Heart left ventricle (tissue), 16 donors: ENCODE data around the gene TMEM208. TPM values are rescaled to one million over a fixed set of nuclear protein-coding genes. Genes with fewer than 3 reads are reported as not detected.

ENCODE experiments used
- ATAC-seq, 4 donors: fragments of 200-7000 bp; cut with Tn5 transposase; one replicate each; pipeline ENCODE4 v1.9.1; 2020 to 2022; ENCODE audit warnings: moderate library complexity in 4 of 4, mild to moderate bottlenecking in 3 of 4, moderate number of reproducible peaks in 1 of 4
- DNase-seq, 5 donors: peaks; one replicate each; pipeline ENCODE4 v3.0.0-alpha.2; 2020
- H3K27ac ChIP-seq, 12 donors: fragments of 200-600 bp; sonication (generic) in 4 of 12; one replicate each; pipeline versions ENCODE4 v1.5.0 to v1.8.0; 2016 to 2022; ENCODE audit warnings: mild to moderate bottlenecking in 2 of 12
- H3K27me3 ChIP-seq, 9 donors: fragments of 200-600 bp; sonication (generic) in 2 of 9; one replicate each; pipeline versions ENCODE4 v1.5.1 to v1.8.0; 2016 to 2022; ENCODE audit warnings: mild to moderate bottlenecking in 3 of 9
- H3K36me3 ChIP-seq, 9 donors: fragments of 200-600 bp; sonication (generic) in 2 of 9; one replicate each; pipeline versions ENCODE4 v1.5.0 to v1.8.0; 2018 to 2022; ENCODE audit warnings: mild to moderate bottlenecking in 2 of 9
- H3K4me1 ChIP-seq, 12 donors: fragments of 200-600 bp; sonication (generic) in 4 of 12; one replicate each; pipeline versions ENCODE4 v1.5.0 to v1.8.0; 2016 to 2022; ENCODE audit warnings: mild to moderate bottlenecking in 3 of 12
- H3K4me3 ChIP-seq, 12 donors: fragments of 200-600 bp; sonication (generic) in 4 of 12; one replicate each; pipeline versions ENCODE4 v1.5.0 to v1.8.0; 2017 to 2022; ENCODE audit warnings: mild to moderate bottlenecking in 9 of 12, moderate library complexity in 4 of 12
- H3K9me3 ChIP-seq, 12 donors: fragments of 200-600 bp; sonication (generic) in 4 of 12; one replicate each; pipeline versions ENCODE4 v1.5.0 to v1.8.0; 2016 to 2022; ENCODE audit warnings: mild to moderate bottlenecking in 1 of 12
- CTCF ChIP-seq, 12 donors: fragments of 200-600 bp; sonication (generic) in 4 of 12; IDR thresholded peaks; one replicate each; pipeline versions ENCODE4 v1.5.0 to v1.8.0; 2018 to 2022; ENCODE audit warnings: antibody characterized with exemption in 12 of 12, mild to moderate bottlenecking in 5 of 12
- POLR2A ChIP-seq, 2 donors: fragments of 450-650 bp; IDR thresholded peaks; one replicate each; pipeline ENCODE4 v1.6.1; 2017; ENCODE audit warnings: antibody characterized with exemption in 2 of 2, mild to moderate bottlenecking in 2 of 2, moderate library complexity in 2 of 2
- WGBS, 4 donors: extraction: QIAGEN DNeasy Blood & Tissue Kit in 2 of 4; methylation state at CpG; one replicate each; pipeline versions ENCODE4 v1.1.5 to v1.1.7; 2013 to 2018; 5-methylcytosine and 5-hydroxymethylcytosine counted together
- intact Hi-C, 10 donors: fragments of 100-400 bp; cut with DNase I; formaldehyde crosslinking; loops; one replicate each; pipeline versions ENCODE4 v1.11.1 to v1.14.2; 2022
- polyA plus RNA-seq, 2 donors: library from polyadenylated mRNA; stranded (reverse); fragments of 200-250 nt; gene quantifications; one replicate each; pipeline ENCODE4 v1.2.3, GENCODE V29; 2013
- total RNA-seq, 9 donors: library from RNA; depleted of rRNA in 2 of 9; stranded (reverse); fragments of >200 nt in 2 of 9; fragmentation: NEBNext Ultra II Directional in 3 of 9; extraction: Animal tissue kit (Norgen Biotek cat#: 25700) in 3 of 9; gene quantifications; one replicate each; pipeline versions ENCODE4 v1.1.0 to v1.2.4, GENCODE V29; 2016 to 2023
- donor health status: ischemic (EF 13 %, LVEDD 7.1; RV severe dilation, severe dysfunction).
- donor health status: healthy with polysubstance abuse.
- donor health status: DM: no; HTN: yes; CAD: no.
- donor health status: DM: no; HTN: no; CAD: no.
- donor health status: ischemic (EF 25% LVEDD 6.9; RV normal size, moderate dysfunction).
- donor health status: ischemic (EF 25% LVEDD 5.7; RV mildly dilated, moderate dysfunction).
- donor health status: healthy.
- donor health status: DM: yes; HTN: yes; CAD: no.
- donor health status: ischemic (EF 35%, LVEDD 5.7; RV mildly dilated, moderate dysfunction).
- donor health status: nonischemic (EF 11% LVEDD 7.7; RV severe dilation, severe dysfunction).
- donor health status: DM: yes; HTN: yes; CAD: no.
- donor health status: PGD.
- donor health status: ischemic (EF 29% LVEDD 5.4; RV normal size, mild dysfunction).
- donor health status: nonischemic (EF 23%, LVEDD 6.1; RV moderate dilation, normal function).

The TMEM208 gene
- total and polyA plus RNA-seq, 11 donors, result 6.2 to 79.7 (median 16.9) TPM

GRCh38 chr16:67207249-67208091, 19.5 kb upstream of the TMEM208 start:
- Histone ChIP-seq H3K4me3 (no peak overlapping the region), H3K27ac (no peak overlapping the region), H3K4me1 (no peaks in the 10 kb centered on the region), H3K9me3 (no peaks in the 10 kb centered on the region), H3K36me3 (peaks cover 0 to 22% (median 9%) of the 10 kb centered on the region in 9 donors), H3K27me3 (no peaks in the 10 kb centered on the region)
- no peak for ATAC-seq
- TF ChIP-seq POLR2A (IDR thresholded peaks at IDR 0.05) (no peak), CTCF (IDR thresholded peaks at IDR 0.05) (no peak)
- intact Hi-C loops, result no loop called here
- peak in 1 of 5 donors; percentile 61 for DNase-seq
- WGBS, 4 donors, result 77 to 83% (median 81%) methylated on average over 14 to 21 of the region's 21 CpGs

- H3K27ac ChIP-seq, result no peak overlapping the region
- intact Hi-C loops, result no loop called here
- TF ChIP-seq POLR2A (IDR thresholded peaks at IDR 0.05) (no peak), CTCF (IDR thresholded peaks at IDR 0.05) (no peak)
- DNase-seq (no peak), ATAC-seq (no peak)
- H3K36me3 ChIP-seq, result peaks cover 0 to 15% (median 7%) of the 10 kb centered on the region in 9 donors
- no peaks in the 10 kb centered on the region for H3K9me3 ChIP-seq
- no peaks in the 10 kb centered on the region for H3K27me3 ChIP-seq
- 93 to 96% (median 95%) methylated on average over 6 to 11 of the region's 11 CpGs for WGBS, 4 donors
- H3K4me1 ChIP-seq, result peaks cover 0 to 7% (median 4%) of the 10 kb centered on the region in 12 donors
- no peak overlapping the region for H3K4me3 ChIP-seq
Measured at GRCh38 chr16:67208154-67208896, 18.6 kb upstream of the TMEM208 start.

GRCh38 chr16:67209565-67209964, 17.4 kb upstream of the TMEM208 start:
- H3K9me3 ChIP-seq, result no peaks in the 10 kb centered on the region
- no peak overlapping the region for H3K4me3 ChIP-seq
- 85 to 93% (median 88%) methylated on average over 8 of the region's 8 CpGs for WGBS, 4 donors
- ATAC-seq (no peak), DNase-seq (no peak)
- H3K27ac ChIP-seq, result no peak overlapping the region
- intact Hi-C loops, result no loop called here
- peaks cover 0 to 4% (median 0%) of the 10 kb centered on the region in 9 donors for H3K36me3 ChIP-seq
- no peak for TF ChIP-seq POLR2A (IDR thresholded peaks at IDR 0.05)
- TF ChIP-seq CTCF (IDR thresholded peaks at IDR 0.05), result no peak
- H3K4me1 ChIP-seq, result peaks cover 0 to 15% (median 6%) of the 10 kb centered on the region in 12 donors
- H3K27me3 ChIP-seq, result no peaks in the 10 kb centered on the region
